TTC549 (cell line): ENCODE results near the gene POLR1A.

ENCODE experiments used
- FAIRE-seq: peaks from 2 replicates; lab custom pipeline; 2012; peaks lifted over from hg19 to GRCh38; lab: Jason Lieb, UNC

POLR1A gene

GRCh38 chr2:86021396-86022378 lies 84.0 kb downstream of the POLR1A start:
- no peak for FAIRE-seq

GRCh38 chr2:86020984-86021383 lies 84.7 kb downstream of the POLR1A start:
- no peak for FAIRE-seq

GRCh38 chr2:86019121-86019520 lies 86.6 kb downstream of the POLR1A start:
- FAIRE-seq: no peak

GRCh38 chr2:86017901-86018896 lies 87.5 kb downstream of the POLR1A start:
- no peak for FAIRE-seq

GRCh38 chr2:86016581-86016980 lies 89.1 kb downstream of the POLR1A start:
- no peak for FAIRE-seq

GRCh38 chr2:86015699-86016098 lies 90.0 kb downstream of the POLR1A start:
- no peak for FAIRE-seq

GRCh38 chr2:86015006-86015405 lies 90.7 kb downstream of the POLR1A start:
- FAIRE-seq: no peak

GRCh38 chr2:86014493-86014892 lies 91.2 kb downstream of the POLR1A start:
- FAIRE-seq: no peak

- no peak for FAIRE-seq
These were observed 93.5 kb downstream of the POLR1A start for GRCh38 chr2:86012007-86012712.

GRCh38 chr2:86011449-86011941 lies 94.2 kb downstream of the POLR1A start:
- FAIRE-seq: no peak

GRCh38 chr2:86010083-86010482 lies 95.6 kb downstream of the POLR1A start:
- no peak for FAIRE-seq

GRCh38 chr2:86006524-86006923 lies 99.2 kb downstream of the POLR1A start:
- no peak for FAIRE-seq

- no peak for FAIRE-seq
These were observed 101.7 kb downstream of the POLR1A start for GRCh38 chr2:86003967-86004366.

GRCh38 chr2:86003104-86003503 lies 102.6 kb downstream of the POLR1A start:
- FAIRE-seq: no peak

- no peak for FAIRE-seq
These were observed 103.3 kb downstream of the POLR1A start for GRCh38 chr2:86002375-86002774.

- no peak for FAIRE-seq
These were observed 104.4 kb downstream of the POLR1A start for GRCh38 chr2:86001326-86001725.

- FAIRE-seq: no peak
These were observed 104.8 kb downstream of the POLR1A start for GRCh38 chr2:86000938-86001312.

- no peak for FAIRE-seq
These were observed 105.4 kb downstream of the POLR1A start for GRCh38 chr2:86000131-86000937.

- FAIRE-seq: no peak
These were observed 106.4 kb downstream of the POLR1A start for GRCh38 chr2:85999061-85999831.
